Esophagus muscularis mucosa (tissue), 4 donors: ENCODE measurements around the gene SSX4.
"Not testable (repeated sequence)": the region's sequence is repeated elsewhere in the genome, so short reads cannot be mapped to it uniquely, and the experiment has no call there.

Experiments used
- EP300 ChIP-seq: sonication (generic); formaldehyde crosslinking; IDR thresholded peaks from one replicate; pipeline ENCODE4 v1.6.1; 2017; ENCODE audit warnings: antibody characterized with exemption
- POLR2AphosphoS5 ChIP-seq, 2 donors: sonication (generic); formaldehyde crosslinking; IDR thresholded peaks; one replicate each; pipeline ENCODE4 v1.6.1; 2017; ENCODE audit warnings: antibody characterized with exemption in 2 of 2
- TF ChIP-seq, protein P1 (sequence below), 3 experiments: fragments of 200-600 bp in 2 of 3; fragments of 450-650 bp in 1 of 3; sonication (generic) in 2 of 3; IDR thresholded peaks; one replicate each; pipeline ENCODE4 v1.5.1; 2017 to 2019; ENCODE audit warnings: antibody characterized with exemption in 3 of 3, mild to moderate bottlenecking in 2 of 3, moderate library complexity in 1 of 3

DNA sequence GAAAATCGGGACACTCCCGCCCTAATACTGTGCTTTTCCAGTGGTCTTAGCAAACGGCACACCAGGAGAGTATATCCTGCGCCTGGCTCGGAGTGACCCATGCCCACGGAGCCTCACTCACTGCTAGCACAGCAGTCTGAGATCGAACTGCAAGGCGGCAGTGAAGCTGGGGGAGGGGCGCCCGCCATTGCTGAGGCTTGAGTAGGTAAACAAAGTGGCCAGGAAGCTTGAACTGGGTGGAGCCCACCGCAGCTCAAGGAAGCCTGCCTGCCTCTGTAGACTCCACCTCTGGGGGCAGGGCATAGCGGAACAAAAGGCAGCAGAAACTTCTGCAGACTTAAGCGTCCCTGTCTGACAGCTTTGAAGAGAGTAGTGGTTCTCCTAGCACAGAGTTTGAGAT is 50.4 kb downstream of the SSX4 start:
- TF ChIP-seq, protein P1, sequence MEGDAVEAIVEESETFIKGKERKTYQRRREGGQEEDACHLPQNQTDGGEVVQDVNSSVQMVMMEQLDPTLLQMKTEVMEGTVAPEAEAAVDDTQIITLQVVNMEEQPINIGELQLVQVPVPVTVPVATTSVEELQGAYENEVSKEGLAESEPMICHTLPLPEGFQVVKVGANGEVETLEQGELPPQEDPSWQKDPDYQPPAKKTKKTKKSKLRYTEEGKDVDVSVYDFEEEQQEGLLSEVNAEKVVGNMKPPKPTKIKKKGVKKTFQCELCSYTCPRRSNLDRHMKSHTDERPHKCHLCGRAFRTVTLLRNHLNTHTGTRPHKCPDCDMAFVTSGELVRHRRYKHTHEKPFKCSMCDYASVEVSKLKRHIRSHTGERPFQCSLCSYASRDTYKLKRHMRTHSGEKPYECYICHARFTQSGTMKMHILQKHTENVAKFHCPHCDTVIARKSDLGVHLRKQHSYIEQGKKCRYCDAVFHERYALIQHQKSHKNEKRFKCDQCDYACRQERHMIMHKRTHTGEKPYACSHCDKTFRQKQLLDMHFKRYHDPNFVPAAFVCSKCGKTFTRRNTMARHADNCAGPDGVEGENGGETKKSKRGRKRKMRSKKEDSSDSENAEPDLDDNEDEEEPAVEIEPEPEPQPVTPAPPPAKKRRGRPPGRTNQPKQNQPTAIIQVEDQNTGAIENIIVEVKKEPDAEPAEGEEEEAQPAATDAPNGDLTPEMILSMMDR (IDR thresholded peaks at IDR 0.05): not testable (repeated sequence)
- TF ChIP-seq POLR2AphosphoS5 (IDR thresholded peaks at IDR 0.05); EP300: not testable (repeated sequence)
